GM19099 (cell line): ENCODE measurements around the gene CTCFL.

Experiments used
- POLR2A ChIP-seq: IDR thresholded peaks from 3 replicates; pipeline ENCODE4 v1.6.1; 2011; ENCODE audit warnings: low read depth; ENCODE audit not compliant: insufficient read length; ENCODE audit errors: extremely low read depth

The CTCFL gene

DNA sequence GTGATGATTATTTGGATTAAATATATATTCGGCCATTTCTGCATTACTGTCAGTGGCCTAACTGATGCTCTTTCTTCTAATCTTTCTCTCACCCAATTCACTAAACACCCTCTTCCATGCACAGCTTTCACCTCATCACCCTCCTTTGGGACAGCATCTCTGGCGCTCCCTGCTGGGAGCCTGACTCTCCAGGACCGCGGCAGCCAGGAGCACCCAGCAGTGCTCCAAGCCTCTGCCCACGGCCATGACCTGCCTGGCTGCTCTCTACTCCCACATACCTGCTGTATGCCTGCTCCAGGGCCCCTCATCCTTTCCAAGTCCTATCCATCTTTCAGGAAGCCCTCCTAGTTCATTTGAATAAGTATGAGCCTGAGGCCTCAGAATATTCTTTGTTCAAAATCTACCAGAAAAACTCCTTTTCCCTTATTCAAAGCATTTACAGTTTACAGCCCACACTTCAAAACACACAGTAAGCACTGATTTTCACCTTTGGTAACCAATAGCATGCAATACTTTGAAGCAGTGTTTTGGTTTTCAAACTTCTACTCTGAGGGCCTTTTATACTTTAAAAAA is 15.2 kb downstream of the CTCFL start:
- TF ChIP-seq POLR2A, result no peak

DNA sequence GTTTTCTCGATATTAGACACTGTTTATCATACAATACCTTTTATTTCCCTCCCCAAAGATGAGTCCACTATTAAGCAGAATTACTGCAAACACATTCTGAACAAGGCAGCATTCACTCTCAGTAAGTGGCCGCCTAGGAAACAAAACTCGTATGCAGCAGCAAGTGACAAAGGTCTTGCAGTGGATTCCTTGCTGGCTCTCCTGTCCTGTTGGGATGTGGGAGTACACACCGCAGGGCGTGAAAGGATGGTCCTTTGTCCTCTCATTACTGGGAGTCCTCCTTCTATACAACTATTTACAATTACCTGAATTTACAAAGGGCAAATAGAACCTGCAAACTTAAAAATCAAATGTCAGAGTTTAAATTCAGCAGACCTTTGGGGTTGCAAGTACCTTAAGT is 16.1 kb downstream of the CTCFL start:
- no peak for TF ChIP-seq POLR2A

DNA sequence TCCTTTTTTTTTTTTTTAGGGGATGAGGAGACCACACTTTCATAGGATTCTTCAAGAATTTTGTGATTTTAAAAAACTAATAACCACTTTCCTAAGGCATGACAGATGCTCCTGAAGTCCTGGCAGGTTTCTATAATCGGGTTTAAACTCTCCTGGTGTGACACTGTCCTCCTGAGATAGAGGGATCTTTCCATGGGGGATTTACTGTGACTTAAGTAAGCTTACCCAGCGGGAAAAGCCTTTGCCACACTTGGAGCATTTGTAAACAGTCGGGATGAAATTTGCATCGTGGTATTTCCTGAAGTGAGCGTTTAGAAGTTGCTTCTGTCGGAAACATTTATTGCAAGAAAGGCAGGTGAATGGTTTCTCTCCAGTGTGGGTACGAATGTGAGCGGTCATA is 16.6 kb downstream of the CTCFL start:
- no peak for TF ChIP-seq POLR2A

DNA sequence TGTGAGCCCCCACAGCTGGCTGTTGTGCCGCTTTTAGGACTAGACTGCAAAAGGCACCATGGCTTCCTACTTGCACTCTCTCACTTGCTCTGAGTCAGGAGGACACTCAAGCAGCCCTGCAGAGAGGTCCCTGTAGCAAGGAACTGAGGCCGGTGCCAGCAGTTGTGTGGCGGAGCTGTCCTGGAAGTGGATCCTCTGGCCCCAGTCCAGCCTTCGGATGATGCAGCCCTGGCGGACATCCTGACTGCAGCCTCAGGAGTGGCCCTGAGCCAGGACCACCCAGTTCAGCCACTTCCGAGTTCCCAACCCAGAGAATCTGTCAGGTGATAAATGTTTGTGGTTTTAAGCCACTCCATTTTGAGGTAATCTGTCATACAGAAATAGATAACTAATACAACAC is 17.5 kb downstream of the CTCFL start:
- no peak for TF ChIP-seq POLR2A

DNA sequence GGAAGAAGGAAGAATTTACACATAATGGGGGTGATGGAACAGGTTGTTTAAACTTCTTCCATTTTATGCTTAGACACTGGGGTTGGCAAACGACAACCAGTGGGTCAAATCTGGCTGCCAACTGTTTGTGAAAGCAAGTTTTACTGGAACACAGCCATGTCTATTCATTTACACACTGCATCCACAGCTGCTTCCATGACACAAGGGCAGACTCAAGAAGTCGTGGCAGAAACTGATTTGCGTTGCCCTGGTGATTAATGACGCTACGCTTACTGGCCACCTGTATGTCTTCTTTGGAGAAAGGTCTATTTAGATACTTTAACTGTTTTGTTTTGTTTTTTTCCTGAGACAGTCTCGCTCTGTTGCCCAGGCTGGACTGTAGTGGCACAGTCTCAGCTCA is 19.0 kb downstream of the CTCFL start:
- TF ChIP-seq POLR2A, result no peak

DNA sequence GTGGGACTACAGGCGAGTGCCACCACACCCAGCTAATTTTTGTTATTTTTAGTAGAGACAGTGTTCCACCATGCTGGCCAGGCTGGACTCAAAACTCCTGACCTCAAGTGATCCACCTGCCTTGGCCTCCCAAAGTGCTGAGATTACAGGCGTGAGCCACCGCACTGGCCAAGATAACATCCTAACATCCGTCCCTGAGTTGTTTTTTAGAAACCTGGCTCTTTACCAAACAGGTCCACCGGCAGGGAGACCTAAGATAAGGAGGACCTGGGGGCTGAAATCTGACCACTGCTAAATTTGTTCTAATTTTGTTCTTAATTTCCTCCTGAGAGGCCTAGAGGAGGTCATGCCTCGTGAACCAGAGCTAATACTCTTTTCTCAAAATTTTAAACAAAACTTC is 20.5 kb downstream of the CTCFL start:
- no peak for TF ChIP-seq POLR2A

DNA sequence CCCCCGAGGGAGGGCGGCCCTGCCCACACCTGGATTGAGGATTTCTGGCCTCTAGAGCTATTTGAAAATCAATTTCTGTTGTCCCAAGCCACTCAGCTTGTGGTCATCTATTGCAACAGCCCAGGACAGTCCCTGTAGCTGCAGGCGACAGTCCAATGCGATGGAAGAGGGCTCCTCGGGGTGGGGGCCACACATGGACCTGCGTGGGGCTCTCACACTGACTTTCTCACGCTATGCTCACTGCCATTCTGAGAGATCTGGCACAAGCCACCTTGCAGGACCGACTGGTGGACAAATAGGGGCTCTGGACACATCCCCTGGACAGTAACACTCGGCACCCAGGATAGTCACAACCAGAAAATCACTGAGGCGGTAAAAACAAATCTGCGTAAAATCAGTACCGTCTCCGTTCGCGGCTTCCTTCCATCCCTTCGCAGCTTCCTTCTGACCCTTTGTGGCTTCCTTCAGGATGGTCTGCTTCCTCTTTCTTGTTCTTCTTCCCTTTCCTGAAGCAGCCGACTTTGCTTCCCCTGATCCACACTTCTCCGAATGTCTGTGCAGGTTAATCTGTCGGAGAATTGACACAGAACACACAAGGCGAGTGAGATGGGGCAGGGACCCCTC is 21.8 kb downstream of the CTCFL start:
- no peak for TF ChIP-seq POLR2A

DNA sequence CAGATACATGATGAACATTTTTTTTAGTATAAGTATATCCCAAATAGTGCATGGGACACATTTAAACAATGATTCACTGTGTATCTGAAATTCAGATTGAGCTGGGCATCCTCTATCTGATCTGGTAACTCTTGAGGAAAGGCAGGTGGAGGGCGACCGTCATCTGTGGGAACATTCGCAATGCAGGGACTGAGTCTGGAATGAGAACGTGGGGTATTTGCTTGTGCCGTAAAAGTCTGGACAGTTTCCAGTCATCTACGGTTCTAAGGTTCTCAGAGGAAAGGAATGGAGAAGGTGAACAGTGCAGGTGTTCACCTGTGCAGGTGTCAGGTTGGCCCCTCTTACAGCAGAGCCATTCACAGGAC is 22.6 kb downstream of the CTCFL start:
- no peak for TF ChIP-seq POLR2A

DNA sequence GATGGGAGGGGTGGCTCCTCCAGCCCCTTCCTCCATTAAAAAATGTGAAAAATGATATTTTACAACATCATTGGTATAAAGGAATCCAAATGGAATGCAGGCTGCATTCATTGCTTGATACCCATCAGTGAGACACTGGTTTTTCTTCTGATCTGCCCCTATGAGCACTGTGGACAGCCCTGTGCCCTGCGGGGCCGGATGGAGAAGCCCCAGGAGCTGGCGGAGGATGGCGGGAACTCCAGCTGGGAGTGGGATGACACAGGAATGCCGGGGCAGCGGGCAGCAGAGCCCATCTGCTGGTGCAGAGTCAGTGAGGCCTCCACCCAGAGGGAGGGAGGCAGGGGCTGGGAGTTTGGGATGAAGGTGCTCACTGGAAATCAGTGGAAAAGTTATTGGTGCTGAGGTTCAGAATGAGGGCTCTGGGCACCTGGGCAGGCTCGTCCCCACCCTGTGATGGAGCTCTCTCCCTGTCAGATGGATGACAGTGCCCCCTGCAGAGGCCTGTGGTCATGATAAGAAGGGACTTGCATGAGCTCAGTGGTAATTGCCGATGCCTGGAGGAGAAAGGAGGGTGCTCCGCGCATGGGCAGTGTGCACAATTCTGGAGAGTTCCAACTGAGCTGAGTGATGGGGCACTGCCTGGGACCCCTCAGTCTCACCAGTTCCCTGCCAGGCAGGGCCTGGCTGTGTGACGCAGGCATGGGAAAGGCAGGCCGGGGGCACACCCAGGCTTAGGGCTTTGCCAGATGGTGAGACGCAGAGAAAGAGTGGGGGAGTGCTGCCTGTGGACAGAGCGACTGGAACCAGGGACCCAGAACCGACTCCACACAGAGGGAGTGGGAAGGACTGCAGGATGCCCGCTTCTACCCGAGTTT is 23.2 kb downstream of the CTCFL start:
- TF ChIP-seq POLR2A, result no peak

DNA sequence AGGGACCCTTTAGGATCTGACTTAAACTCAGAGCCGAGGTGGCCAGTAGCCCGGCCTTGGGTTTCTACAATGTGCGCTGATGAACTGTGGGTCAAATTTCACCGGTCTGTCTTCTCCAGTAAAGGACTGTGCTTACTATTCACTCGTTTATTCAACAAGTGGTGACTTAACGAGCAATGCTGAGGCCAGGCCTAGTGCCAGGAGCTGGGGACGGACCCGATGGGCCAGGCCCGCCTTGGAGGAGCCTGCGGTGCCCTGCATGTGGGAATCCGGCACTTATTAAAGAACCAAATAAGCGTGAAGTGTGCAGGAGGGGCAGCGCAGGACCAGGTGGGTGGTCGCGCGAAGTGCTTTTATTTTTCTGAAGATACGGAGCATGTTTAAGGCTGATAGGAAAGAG is 24.0 kb downstream of the CTCFL start:
- no peak for TF ChIP-seq POLR2A

DNA sequence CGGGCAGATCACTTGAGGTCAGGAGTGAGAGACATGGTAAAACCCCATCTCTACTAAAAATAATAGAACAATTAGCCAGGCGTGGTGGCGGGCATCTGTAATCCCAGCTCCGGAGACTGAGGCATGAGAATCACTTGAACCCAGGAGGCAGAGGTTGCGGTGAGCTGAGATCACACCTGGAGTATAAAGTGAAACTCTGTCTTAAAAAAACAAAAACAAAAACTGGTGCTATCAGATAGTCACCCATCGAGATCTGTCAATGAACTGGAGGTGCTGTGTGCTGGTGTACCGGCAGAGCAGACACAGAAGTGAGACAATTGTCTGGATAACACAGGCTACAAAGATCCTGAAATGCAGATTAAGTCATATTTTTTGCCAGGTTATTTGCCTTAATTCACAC is 24.7 kb downstream of the CTCFL start:
- no peak for TF ChIP-seq POLR2A

DNA sequence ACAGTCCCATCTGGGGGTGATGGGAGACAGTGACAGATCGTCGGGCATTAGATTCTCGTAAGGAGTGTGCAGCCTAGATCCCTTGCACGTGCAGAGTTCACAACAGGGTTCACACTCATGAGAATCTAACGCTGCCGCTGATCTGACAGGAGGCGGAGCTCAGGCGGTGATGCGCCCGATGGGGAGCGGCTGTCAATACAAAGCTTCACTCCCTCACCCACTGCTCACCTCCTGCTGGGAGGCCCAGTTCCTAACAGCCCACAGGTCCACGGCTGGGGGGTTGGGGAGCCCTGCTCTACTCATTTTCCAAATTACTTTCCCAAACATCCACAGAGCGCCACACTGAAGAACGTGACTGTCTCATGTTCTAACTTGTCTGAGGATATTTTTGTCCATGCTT is 25.3 kb downstream of the CTCFL start:
- TF ChIP-seq POLR2A, result no peak

DNA sequence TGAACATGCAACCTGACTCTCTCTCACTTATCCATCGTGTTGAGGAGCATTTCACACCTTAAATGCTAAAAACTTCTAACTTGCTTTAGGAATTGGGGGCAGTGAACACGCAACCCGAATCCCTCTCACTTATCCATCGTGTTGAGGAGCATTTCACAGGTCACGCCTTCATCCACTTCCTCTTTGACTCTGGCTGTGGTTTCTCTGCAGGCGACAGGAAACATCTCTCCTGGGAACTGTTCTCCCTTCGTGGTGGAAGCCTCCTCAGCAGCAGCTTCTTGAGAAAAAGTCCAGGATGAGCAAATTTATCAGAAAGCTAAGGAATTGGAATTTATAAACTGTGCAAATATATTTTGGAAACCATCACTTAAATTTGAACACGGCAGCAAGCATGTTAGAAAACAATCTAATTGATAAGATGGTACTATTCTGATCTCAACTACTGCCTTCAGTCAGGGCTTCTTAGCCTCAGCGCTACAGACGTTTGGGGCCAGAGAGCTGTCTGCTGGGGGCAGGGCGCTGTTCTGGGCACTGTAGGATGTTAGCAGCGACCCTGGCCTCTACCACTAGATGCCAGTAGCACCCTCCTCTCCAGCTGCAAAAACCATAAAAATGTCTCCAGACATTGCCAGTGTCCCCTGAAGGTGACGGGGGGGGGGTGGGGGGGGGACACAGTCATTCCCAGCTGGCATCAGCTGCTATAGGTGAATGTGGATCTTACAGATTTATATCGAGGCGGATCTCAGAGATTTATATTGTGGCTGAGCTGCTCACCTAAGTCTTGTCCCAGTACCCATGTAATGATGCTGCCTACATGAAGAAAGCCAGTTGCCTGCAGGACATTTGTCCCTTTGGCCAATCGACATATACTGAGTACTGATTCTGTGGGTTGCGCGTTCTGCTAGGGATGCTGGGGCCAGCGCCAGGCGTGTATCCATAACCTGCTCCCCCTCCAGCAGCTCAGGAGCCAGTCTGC is 26.2 kb downstream of the CTCFL start:
- TF ChIP-seq POLR2A, result no peak

DNA sequence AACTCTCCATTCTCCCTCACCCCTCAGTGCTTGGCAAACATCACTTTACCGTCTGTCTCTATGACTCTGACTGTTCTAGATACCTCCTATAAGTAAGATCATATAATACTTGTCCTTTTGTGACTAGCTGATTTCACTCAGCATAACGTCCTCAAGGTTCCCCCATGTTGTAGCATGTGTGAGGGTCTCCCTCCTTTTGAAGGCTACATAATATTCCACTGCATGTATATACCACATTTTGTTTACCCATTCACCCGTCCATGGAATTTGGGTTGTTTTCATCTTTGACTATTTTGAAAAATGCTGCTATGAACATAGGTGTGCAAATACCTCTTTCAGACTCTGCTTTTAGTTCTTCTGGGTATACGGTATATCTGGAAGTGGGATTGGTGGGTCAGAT is 28.3 kb downstream of the CTCFL start:
- no peak for TF ChIP-seq POLR2A

DNA sequence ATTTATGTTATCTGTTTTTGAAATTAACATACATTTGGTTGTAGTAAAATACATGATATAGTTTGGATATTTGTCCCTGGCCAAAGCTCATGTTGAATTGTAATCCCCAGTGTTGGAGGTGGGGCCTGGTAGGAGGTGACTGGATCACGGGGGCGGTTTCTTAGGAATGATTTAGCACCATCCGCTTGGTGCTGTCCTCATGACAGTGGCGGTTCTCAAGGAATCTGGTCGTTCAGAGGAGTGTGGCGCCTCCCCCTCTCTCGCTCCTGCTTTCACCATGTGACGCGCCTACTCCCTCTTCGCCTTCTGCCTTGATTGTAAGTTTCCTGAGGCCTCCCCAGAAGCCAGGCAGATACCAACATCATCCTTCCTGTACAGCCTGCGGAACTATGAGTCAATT is 29.0 kb downstream of the CTCFL start:
- no peak for TF ChIP-seq POLR2A
